Measurements from ENCODE around the gene SMIM38.

DNA sequence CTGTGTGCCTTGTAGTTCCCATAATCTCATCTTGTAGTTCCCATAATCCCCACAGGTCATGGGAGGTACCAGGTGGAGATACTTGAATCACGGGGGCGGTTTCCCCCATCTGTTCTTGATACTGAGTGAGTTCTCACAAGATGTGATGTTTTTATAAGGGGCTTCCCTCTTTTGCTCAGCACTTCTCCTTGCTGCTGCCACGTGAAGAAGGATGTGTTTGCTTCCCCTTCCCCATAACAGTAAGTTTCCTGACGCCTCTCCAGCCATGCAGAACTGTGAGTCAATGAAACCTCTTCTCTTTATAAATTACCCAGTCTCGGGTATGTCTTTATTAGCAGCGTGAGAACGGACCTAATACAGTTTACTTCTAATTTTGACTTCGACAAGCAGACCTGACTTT is 14.0 kb upstream of the SMIM38 start:
- TF ChIP-seq, protein P1, sequence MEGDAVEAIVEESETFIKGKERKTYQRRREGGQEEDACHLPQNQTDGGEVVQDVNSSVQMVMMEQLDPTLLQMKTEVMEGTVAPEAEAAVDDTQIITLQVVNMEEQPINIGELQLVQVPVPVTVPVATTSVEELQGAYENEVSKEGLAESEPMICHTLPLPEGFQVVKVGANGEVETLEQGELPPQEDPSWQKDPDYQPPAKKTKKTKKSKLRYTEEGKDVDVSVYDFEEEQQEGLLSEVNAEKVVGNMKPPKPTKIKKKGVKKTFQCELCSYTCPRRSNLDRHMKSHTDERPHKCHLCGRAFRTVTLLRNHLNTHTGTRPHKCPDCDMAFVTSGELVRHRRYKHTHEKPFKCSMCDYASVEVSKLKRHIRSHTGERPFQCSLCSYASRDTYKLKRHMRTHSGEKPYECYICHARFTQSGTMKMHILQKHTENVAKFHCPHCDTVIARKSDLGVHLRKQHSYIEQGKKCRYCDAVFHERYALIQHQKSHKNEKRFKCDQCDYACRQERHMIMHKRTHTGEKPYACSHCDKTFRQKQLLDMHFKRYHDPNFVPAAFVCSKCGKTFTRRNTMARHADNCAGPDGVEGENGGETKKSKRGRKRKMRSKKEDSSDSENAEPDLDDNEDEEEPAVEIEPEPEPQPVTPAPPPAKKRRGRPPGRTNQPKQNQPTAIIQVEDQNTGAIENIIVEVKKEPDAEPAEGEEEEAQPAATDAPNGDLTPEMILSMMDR (IDR thresholded peaks at IDR 0.05) = no peak
- no peak for TF ChIP-seq POLR2A (IDR thresholded peaks at IDR 0.05)
